Heart left ventricle (tissue), 13 donors: ENCODE measurements around the gene SMIM43.

Experiments
- POLR2A ChIP-seq, 2 donors: fragments of 450-650 bp; IDR thresholded peaks; one replicate each; pipeline ENCODE4 v1.6.1; 2017; ENCODE audit warnings: antibody characterized with exemption in 2 of 2, mild to moderate bottlenecking in 2 of 2, moderate library complexity in 2 of 2
- TF ChIP-seq, protein P1 (sequence below), 12 donors: fragments of 200-600 bp; sonication (generic) in 4 of 12; IDR thresholded peaks; one replicate each; pipeline versions ENCODE4 v1.5.0 to v1.8.0; 2018 to 2022; ENCODE audit warnings: antibody characterized with exemption in 12 of 12, mild to moderate bottlenecking in 5 of 12
- donor health status: ischemic (EF 13 %, LVEDD 7.1; RV severe dilation, severe dysfunction).
- donor health status: DM: no; HTN: yes; CAD: no.
- donor health status: DM: no; HTN: no; CAD: no.
- donor health status: ischemic (EF 25% LVEDD 6.9; RV normal size, moderate dysfunction).
- donor health status: ischemic (EF 25% LVEDD 5.7; RV mildly dilated, moderate dysfunction).
- donor health status: ischemic (EF 35%, LVEDD 5.7; RV mildly dilated, moderate dysfunction).
- donor health status: nonischemic (EF 11% LVEDD 7.7; RV severe dilation, severe dysfunction).
- donor health status: DM: yes; HTN: yes; CAD: no.
- donor health status: PGD.
- donor health status: ischemic (EF 29% LVEDD 5.4; RV normal size, mild dysfunction).
- donor health status: nonischemic (EF 23%, LVEDD 6.1; RV moderate dilation, normal function).

DNA sequence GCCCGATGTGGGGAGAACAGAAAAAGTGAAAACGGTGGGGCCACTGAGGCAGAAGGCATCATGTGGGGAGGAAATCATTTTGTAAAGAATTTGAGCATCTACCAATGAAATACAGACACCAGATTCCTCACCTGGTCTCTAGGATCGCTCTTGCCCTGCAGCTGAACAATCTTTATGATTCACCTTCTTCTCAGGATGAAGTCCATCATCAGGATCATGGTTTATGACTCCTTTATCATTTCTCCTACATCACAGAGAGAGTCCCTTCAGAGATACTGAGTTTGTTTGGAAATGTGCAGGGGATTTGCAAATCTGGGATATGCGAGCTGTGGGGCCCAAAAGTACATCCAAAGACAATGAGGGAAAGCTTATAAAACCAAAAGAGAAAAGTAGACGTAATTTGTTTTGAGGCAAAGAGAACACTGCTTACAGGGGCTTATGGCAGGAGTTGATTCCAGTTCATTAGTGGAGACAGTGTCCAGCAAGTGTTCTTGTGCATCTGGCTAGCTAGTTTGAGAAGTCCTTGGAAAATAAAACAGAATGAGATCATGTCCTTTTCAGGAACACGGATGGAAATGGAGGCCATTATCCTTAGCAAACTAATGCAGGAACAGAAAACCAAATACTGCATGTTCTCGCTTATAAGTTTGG, 52.8 kb downstream of the SMIM43 start:
- no peak for TF ChIP-seq POLR2A (IDR thresholded peaks at IDR 0.05)
- TF ChIP-seq, protein P1, sequence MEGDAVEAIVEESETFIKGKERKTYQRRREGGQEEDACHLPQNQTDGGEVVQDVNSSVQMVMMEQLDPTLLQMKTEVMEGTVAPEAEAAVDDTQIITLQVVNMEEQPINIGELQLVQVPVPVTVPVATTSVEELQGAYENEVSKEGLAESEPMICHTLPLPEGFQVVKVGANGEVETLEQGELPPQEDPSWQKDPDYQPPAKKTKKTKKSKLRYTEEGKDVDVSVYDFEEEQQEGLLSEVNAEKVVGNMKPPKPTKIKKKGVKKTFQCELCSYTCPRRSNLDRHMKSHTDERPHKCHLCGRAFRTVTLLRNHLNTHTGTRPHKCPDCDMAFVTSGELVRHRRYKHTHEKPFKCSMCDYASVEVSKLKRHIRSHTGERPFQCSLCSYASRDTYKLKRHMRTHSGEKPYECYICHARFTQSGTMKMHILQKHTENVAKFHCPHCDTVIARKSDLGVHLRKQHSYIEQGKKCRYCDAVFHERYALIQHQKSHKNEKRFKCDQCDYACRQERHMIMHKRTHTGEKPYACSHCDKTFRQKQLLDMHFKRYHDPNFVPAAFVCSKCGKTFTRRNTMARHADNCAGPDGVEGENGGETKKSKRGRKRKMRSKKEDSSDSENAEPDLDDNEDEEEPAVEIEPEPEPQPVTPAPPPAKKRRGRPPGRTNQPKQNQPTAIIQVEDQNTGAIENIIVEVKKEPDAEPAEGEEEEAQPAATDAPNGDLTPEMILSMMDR (IDR thresholded peaks at IDR 0.05), result no peak
